GM18873 (cell line): ENCODE results near the gene SLA2.
A peak's percentile ranks its signal among the peaks of the same experiment; 100 is the strongest.
"Not testable (repeated sequence)": the region's sequence is repeated elsewhere in the genome, so short reads cannot be mapped to it uniquely, and the experiment has no call there.

Experiments
- ATAC-seq: cut with Tn5 transposase; IDR thresholded peaks from one replicate; pipeline ENCODE4 v1.9.1; 2021; ENCODE audit warnings: mild to moderate bottlenecking, moderate library complexity, moderate number of reproducible peaks; ENCODE audit not compliant: unreplicated experiment, low FRiP score

SLA2 gene

DNA sequence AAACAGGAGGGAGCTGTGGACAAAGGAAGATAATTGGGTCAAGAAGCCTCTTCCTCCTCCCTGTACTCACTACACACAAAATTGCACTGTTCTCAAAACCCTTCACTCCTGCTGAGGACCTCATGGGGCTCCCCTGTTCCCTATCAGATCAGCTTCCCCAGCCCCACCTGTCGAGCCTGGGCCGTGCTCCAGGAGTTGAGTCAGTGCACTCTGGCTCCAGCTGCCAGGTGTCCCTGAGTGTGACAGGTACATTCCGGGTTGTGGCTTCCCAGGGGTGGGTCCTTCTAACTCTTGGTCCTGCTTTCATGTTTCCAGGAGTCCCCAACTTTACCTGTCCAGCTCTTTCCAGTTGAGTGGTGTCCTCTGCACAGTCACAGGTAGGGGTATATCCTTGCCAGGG lies 32.0 kb downstream of the SLA2 start:
- ATAC-seq = no peak

DNA sequence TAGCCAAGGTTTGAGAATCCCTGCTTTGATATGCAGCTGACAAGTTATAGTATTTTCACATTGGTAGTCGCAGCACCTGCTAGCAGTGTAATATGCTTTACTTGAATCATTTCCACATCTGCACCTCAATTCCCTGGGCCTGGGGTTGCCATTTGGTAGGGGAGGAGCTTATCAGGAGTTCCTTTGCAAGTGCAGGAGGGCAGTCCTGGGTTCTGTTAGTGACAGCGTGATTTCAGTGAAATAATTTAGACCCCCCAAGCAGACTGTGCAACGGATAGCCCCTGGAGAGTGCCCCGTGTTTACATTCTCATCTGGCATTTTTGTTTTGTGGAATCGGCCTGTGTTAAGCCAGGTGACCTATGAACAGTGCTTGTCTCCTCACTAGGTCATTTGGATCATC lies 34.4 kb downstream of the SLA2 start:
- no peak for ATAC-seq

DNA sequence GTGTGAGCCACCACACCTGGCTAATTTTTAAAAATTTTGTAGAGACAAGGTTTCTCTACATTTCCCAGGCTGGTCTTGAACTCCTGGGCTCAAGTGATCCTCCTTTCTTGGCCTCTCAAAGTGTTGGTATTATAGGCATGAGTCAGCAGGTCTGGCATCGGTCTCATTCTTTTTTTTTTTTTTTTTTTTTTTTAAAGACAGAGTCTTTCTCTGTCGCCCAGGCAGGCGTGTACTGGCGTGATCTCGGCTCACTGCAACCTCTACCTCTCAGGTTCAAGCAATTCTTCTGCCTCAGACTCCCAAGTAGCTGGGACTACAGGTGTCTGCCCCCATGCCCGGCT lies 37.6 kb downstream of the SLA2 start:
- ATAC-seq = not testable (repeated sequence)

DNA sequence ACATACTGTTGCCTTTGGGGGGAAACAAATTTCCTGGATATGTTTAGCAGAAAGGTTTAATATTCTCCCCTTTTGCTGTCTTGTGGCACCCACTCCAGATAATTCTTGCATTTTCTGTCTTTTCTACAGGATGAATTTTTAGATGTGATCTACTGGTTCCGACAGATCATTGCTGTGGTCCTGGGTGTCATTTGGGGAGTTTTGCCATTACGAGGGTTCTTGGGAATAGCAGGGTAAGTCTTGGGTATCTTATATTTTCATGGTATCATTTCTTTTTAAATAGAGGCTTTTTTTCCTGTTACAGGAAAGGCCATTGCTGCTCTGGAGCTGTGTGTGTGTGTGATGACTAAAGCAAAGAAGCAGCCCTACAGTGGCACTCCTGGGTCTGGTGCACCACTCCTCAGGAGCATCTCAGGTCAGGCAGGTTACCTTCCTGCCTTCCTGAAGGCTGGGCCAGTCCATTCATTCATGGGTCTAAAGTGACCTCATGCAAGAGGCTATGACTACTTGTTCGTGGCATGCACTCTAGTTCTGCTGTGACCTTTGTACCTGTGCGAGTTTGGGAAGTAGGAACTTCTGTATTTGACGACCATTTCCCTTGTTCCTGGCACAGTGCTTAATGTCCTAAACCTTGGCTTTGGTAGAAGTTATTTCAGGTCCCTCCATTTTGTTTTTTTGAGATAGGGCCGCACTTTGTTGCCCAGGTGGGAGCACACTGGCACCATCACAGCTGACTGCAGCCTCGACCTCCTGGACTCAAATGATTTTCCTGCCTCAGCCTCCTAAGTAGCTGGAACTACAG lies 38.2 kb downstream of the SLA2 start:
- ATAC-seq = no peak

DNA sequence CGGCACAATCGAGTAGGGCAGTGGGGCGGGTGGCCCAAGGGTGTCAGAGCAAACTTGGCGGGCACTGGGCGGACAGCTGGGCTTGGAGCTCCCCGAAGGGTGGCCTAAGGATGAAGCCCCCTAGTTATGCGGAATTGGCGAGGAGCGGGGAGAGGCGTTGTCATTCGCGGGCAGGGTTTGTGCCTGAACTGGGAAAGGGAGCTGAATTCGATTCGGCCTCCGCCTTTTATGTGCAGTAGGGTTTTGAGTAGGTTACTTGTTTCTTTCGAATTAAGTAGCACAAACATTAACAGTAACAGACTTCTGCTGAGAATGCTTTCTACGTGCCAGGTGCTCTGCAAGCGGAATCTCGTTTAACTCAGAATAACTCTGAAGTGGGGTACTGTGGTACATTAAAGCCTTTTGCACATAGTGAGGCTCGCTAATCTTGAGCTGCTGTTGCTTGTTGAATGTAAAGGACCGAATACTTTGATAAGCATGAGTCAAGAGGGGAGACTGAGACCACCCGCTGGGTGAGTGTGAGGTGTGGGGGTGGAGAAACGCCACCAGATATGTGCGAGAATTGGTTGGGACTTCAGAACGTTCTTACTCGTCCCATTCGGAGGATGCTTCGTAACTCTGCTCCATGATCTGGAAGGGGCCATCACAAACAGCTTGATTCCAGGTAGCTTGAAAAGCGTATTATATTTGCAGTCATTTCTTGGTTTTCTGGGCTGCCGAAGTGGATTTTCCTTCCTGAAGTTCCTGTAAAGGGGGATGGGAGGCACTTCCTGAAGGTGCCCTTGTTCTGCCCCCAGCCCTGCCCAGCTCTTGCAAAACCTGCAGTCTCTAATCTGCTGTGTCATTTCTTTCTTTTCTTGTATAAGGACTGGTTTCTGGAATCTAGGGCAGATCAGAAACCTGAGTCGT lies 39.6 kb downstream of the SLA2 start:
- peak; percentile 7 for ATAC-seq

DNA sequence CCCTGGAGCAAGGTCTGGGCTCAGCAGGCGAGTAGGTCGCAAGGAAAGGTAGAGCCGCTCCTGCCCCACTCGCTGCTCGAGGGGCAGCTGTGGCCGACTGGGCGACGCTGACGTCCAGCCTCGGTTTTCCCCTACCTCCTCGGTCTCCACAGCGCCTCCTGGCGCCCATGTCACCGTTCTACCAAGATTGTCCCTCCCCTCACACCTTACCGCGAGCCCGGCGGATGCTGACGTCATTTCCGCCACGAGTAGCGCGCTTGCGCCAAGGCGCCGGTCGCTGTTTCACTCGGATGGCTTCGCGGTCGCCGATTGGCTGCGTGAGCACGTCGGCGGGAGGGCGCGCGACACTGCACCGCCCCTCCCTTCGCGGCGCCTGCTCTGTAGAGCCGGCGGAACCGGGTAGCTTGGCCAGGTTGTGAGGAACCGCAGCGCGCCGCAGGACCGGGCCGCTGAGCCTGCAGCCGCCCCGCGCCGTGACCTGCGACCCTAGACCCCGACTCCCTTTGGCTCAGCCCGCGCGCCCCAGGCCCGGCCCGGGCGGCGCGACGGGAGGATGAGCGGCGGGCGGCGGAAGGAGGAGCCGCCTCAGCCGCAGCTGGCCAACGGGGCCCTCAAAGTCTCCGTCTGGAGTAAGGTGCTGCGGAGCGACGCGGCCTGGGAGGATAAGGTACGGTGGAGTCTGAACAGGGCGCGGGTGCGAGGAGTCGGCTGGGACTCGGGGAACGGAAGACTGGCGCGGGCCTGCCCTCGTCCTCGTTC lies 40.4 kb downstream of the SLA2 start, which contains the start of gene RAB5IF:
Gene RAB5IF, plus strand, starts transcription at position 381 of the 759 bp plus-strand sequence. Its CDS starts 173 bp downstream, at position 554.
- peak; percentile 81 for ATAC-seq

DNA sequence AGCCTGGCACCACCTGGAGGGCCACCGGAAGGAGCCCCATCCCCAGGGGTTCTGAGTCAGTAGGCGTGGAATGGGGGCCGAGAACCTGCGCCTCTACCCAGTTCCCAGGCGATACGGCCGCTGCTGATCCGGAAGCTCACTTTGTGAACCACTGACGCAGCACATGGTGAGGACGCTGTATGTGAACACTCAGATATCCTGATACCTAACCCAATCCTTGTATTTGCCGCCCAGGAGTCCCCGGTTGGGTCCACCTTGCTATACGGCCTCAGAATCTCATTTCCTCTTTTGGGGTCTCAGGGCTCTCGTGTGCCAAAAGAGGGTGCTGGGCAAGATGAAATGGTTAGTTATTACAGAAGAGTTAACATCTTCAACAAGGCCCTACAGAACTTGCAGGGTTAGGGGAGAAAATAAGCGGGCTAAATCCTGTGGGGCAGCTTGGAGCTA lies 41.0 kb downstream of the SLA2 start:
- peak; percentile 28 for ATAC-seq

DNA sequence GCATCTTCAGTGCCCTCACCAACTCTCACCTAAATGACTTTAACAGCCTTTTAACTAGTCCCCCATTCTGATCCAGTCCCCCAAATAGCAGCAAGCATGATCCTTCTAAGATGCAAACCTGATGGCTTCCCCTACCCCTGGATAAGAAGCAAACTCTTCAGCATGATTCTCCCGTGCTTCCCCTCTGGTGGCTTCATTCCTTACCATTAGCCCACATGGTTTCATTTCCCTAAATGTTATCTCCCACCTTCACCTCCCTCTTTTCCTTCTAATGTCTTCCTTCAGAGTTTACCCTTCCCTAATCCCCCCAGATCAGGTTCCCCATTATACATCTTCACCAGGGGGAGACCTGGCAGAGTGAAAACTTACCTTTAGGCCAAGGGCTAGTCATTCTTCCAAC lies 44.5 kb downstream of the SLA2 start:
- ATAC-seq = no peak

DNA sequence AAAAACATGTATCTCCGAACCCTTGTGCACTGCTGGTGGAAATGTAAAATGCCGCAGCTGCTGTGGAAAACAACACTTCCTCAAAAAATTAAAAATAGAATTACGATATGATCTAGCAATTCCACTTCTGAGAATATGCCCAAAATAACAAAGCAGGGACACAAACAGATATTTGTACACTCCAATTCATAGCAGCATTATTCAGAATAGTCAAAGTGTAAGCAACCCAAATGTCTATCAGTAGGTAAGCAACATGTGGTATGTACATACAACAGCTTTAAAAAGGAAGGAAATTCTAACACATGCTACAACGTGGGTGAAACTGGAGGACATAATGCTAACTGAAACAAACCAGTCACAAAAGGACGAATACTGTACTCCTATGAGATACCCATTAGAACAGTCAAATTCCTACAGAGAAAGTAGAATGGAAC lies 46.1 kb downstream of the SLA2 start:
- ATAC-seq = no peak

DNA sequence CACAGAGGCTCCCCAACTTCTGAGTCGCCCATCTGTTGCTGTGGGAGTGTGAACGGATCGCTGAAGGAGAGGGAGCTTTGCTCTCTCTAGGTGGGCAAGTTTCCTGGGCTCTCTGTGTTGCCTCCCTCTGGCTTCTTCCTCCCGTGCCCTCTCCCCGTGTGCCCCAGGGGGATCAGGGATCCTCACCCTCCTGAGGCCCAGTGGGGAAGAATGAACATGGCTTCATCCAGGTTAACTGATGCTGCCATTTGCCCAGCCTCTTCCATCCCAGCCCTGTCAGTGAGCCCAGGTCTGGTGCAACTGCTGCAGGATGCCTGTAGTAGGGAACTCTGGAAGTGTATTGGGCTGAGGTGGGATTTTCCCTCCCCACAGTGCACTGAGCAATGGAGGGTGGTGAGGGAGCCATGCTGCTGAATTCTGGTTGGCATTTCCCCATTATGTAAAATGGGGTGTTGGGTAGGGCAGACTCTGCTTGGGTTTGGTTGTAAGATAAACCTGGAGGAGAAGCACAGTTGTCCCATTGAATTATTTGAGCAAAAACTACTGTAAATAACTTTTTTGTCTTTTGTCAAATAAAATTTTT lies 52.6 kb downstream of the SLA2 start:
- ATAC-seq = no peak

DNA sequence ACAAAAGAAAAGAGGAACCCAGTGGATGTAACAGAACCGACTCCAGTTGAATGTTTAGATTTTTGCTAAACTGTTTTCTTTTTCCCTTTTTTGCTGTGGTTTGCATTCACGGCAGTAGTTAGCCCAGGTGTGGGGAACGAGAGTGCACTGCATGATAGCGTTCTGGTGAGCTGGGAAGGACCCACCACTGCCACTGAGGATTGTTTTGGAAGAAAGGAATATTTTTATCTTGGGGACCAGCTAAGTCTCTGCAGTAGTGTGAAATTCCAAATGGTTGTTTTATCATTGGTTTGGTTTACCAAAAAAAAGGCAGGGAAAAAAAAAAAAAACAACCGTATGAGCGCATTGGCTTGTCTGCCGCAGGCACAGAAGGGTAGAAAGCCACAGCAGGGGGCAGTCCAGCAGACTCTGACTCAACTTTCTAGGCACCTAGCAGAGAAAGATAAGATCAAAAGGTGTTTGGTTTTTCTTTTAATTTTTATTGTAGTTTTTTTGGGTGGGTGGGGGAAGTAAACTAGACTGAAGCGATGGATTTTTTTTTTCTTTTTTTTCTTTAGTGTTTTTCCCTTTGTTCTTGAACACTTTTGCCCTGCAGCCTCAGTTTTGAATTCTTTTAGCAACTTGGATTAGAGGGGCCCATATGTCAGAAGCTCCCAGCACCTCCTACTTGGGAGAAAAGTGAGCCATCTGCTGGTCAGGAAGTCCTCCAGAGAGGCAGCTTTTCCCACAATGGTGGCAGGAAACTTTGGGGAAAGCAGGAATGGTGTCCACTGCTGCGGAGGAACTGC lies 53.9 kb downstream of the SLA2 start:
- ATAC-seq = no peak

DNA sequence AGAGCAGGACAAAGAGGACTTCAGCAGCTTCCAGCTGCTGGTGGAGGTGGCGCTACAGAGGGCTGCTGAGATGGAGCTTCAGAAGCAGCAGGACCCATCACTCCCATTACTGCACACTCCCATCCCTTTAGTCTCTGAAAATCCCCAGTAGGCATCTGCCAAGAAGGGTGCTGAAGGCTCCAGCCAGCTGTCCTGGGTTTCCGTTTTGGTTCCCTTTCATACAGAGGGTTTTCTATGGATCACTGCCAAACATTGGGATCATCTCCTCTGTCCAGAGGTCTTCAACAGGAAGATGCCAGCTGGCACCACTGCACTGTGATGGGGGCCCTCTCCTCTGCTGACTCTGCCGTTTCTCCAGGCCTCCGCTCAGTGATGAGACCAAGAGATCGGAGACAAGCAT lies 54.7 kb downstream of the SLA2 start:
- no peak for ATAC-seq

DNA sequence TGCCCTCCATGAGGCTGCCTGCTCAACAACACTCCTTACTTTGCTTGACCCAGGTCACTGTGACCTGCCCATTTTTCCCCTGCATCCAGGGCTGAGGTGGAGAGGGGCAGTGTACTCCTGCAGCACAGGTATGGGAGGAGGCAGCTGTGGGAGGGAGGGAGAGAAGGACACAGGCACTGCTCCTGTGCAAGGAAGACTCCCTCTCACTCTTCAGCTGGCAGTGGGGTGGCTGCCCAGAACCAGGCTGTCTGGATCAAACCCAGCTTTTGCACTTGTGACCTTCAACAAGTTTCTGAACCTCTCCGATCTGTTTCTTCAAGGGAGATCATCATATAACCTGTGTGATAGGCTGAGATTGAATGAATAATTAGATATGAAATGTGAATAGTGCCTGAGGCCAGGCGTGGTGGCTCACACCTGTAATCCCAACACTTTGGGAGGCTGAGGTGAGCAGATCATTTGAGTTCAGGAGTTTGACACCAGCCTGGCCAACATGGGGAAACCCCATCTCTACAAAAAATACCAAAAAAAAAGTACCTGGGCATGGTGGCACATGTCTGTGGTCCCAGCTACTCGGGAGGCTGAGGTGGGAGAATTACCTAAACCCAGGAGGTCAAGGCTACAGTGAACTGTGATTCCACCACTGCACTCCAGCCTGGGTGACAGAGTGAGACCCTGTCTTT lies 58.5 kb downstream of the SLA2 start:
- no peak for ATAC-seq

DNA sequence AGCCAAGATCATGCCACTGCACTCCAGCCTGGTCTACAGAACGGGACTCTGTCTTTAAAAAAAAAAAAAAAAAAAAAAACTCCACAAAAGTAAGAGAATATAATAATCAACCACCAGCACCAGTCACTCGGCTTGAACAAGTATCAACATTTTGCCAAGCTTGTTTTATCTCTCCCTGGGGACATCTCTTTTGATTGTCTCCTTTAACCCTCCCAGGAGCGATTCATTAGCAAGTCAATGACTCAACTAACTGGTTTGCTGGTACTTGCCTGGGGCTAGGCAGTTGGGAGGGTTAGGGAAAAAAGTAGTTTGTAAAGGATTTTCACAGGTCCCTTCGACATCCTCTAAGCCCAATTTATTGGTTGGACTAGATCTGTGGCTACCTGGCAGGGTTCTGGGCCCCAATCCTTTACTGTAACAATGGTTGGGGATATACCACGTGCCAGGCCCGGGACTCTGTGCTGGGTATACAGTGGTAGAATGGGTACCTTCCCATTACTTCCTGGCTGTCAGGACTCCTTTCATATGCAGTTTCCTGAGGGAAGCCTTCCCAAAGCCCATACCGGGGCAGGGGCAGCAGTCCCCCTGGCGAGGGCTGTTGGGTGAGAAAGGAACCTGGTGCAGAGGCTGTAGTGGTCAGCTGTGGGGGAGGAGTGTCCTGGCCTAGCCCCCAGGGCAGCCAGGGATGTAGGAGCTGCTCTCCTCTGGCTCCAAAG lies 60.4 kb downstream of the SLA2 start:
- ATAC-seq = no peak

DNA sequence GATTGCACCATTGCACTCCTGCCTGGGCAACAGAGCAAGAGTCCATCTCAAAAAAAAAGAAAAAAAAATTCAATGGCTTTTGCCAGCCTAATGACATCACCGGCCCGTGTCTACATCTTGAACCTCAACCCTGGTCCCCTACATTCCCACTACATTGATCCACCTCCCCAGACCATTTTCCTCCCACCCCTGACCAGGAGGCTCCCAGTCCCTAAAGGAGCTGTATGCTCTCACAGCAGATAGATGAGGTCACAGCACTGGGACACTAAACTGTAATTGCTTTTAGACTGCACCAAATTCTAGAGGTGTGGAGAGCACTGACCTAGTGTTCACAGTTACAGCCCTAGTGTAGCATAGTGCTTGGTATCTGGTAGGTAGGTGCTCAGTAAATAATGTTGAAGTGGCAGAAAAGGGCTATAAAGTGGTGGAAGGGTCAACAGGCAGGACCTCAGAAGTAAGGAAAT lies 61.9 kb downstream of the SLA2 start:
- no peak for ATAC-seq

DNA sequence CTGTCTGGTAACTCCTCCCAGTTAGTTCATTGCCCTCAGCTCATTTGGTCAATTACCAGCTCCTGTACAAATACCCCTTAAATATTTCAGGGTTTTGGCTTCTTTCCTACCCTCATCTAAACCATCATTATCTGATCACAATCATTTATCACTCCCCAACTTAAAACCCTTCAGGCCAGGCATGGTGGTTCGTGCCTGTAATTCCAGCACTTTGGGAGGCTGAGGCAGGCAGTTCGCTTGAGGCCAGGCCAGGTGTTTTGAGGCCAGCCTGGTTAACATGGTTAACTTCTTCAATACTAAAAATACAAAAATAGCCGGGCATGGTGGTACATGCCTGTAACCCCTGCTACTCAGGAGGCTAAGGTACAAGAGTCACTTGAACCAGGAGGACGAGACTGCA lies 63.2 kb downstream of the SLA2 start:
- ATAC-seq = no peak

DNA sequence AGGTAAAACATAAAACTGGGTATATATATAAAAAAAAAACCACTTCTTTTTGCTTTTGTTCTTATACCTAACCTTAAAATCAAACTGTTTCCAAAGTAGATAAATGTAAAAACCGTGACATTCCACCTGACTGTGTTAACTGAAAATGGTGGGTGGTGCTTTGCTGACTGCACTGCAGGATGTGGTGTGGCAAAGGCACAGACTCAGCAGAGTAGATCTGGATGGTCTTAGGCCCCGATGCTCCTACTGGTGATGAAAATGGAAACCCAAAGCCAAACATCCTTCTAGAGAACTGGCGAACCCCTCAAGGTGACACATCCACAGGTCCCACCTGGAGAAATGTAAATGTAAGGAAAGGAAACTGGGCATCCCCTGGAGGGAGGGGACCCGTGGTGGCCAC lies 63.7 kb downstream of the SLA2 start:
- ATAC-seq = no peak

DNA sequence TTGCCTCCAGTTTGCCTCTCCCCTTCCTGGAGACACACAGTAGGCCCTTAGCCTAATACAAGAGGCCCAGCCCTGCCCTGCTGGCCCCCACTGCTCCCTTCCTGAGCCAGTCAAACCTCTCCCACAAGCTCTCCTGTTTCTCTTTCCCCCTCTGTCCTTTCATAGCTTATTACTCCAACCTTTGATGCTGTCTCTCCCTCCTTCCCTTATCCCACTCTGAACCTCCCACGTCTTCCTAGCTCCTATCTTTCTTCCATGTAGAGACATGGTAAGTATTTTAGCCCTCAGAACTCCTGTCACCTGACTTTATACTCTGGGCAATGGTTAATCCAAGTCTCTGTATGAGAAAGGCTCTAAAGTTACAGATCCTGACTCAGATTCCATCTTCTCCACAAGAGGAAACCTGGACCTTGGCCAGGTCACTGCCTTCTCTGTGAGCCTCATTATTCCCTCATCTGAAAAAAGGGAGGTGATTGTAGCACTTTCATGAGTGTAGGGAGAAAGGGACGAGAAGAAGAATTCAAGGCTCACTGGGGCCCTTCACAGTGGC lies 65.9 kb downstream of the SLA2 start:
- no peak for ATAC-seq
